ENCODE data around the gene FOXD4L4.
"Not testable (repeated sequence)": the region's sequence is repeated elsewhere in the genome, so short reads cannot be mapped to it uniquely, and the experiment has no call there.

DNA sequence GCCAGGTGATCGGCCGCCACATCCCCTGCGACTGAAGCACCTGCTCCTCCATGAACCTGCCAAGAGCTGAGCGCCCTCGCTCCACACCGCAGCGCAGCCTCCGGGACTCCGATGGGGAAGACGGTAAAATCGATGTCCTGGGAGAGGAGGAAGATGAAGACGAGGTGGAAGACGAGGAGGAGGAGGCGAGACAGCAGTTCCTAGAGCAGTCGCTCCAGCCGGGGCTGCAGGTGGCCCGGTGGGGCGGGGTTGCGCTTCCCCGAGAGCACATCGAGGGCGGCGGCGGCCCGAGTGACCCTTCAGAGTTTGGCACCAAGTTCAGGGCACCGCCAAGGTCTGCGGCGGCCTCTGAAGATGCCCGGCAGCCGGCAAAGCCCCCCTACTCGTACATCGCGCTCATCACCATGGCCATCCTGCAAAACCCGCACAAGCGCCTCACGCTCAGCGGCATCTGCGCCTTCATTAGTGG is at the start of gene FOXD4L4:
- TF ChIP-seq CTCF (IDR thresholded peaks at IDR 0.05); ZFX (IDR thresholded peaks at IDR 0.05; ENCODE audit: borderline replicate concordance): not testable (repeated sequence)
